ENCODE measurements around the gene KANSL1L.

KANSL1L gene

GRCh38 chr2:210009896-210010295, 161.3 kb downstream of the KANSL1L start:
- H3K27me3 ChIP-seq, result no peaks in the 10 kb centered on the region
- no peak for TF ChIP-seq CTCF (IDR thresholded peaks at IDR 0.05)
- no peaks in the 10 kb centered on the region for H3K9me3 ChIP-seq
- H3K4me3 ChIP-seq (ENCODE audit: low read depth in 1 of 2, low read length in 1 of 2), result no peak overlapping the region
- peaks cover 22% of the 10 kb centered on the region for H3K36me3 ChIP-seq
- no peak overlapping the region for H3K27ac ChIP-seq
- peaks cover 8 to 9% of the 10 kb centered on the region in 2 experiments for H3K4me1 ChIP-seq (ENCODE audit: control insufficient read depth in 1 of 2, insufficient read depth in 1 of 2, low read depth in 1 of 2, low read length in 1 of 2)

GRCh38 chr2:210009126-210009525, 162.1 kb downstream of the KANSL1L start:
- no peaks in the 10 kb centered on the region for H3K27me3 ChIP-seq
- H3K36me3 ChIP-seq, result peaks cover 16% of the 10 kb centered on the region

GRCh38 chr2:210007895-210008294, 163.3 kb downstream of the KANSL1L start:
- Histone ChIP-seq H3K27me3 (no peaks in the 10 kb centered on the region), H3K4me3 (ENCODE audit: low read depth in 1 of 2, low read length in 1 of 2) (no peak overlapping the region), H3K27ac (no peak overlapping the region), H3K4me1 (ENCODE audit: control insufficient read depth in 1 of 2, insufficient read depth in 1 of 2, low read depth in 1 of 2, low read length in 1 of 2) (peaks cover 28 to 29% of the 10 kb centered on the region in 2 experiments), H3K36me3 (peaks cover 14% of the 10 kb centered on the region), H3K9me3 (no peaks in the 10 kb centered on the region)
- no peak for TF ChIP-seq CTCF (IDR thresholded peaks at IDR 0.05)

More at GRCh38 chr2:210009126-210009525, 162.1 kb downstream of the KANSL1L start:
- no peak for TF ChIP-seq CTCF (IDR thresholded peaks at IDR 0.05)
- no peaks in the 10 kb centered on the region for H3K9me3 ChIP-seq
- peaks cover 16 to 17% of the 10 kb centered on the region in 2 experiments for H3K4me1 ChIP-seq (ENCODE audit: control insufficient read depth in 1 of 2, insufficient read depth in 1 of 2, low read depth in 1 of 2, low read length in 1 of 2)
- H3K27ac ChIP-seq, result no peak overlapping the region
- no peak overlapping the region for H3K4me3 ChIP-seq (ENCODE audit: low read depth in 1 of 2, low read length in 1 of 2)

- no peaks in the 10 kb centered on the region for H3K36me3 ChIP-seq
- H3K4me1 ChIP-seq (ENCODE audit: control insufficient read depth in 1 of 2, insufficient read depth in 1 of 2, low read depth in 1 of 2, low read length in 1 of 2), result peaks cover 40 to 43% of the 10 kb centered on the region in 2 experiments
- H3K27ac ChIP-seq, result peak overlapping the region; percentile 10
- no peaks in the 10 kb centered on the region for H3K27me3 ChIP-seq
- H3K4me3 ChIP-seq (ENCODE audit: low read depth in 1 of 2, low read length in 1 of 2), result no peak overlapping the region
- no peaks in the 10 kb centered on the region for H3K9me3 ChIP-seq
- no peak for TF ChIP-seq CTCF (IDR thresholded peaks at IDR 0.05)
Measured at GRCh38 chr2:210004881-210005280, 166.3 kb downstream of the KANSL1L start.

- peaks cover 40 to 43% of the 10 kb centered on the region in 2 experiments for H3K4me1 ChIP-seq (ENCODE audit: control insufficient read depth in 1 of 2, insufficient read depth in 1 of 2, low read depth in 1 of 2, low read length in 1 of 2)
- H3K27ac ChIP-seq, result peak overlapping the region; percentile 80
- peak overlapping the region; percentile 77 to 96 for H3K4me3 ChIP-seq (ENCODE audit: low read depth in 1 of 2, low read length in 1 of 2)
- TF ChIP-seq CTCF (IDR thresholded peaks at IDR 0.05), result no peak
- H3K36me3 ChIP-seq, result no peaks in the 10 kb centered on the region
- no peaks in the 10 kb centered on the region for H3K27me3 ChIP-seq
- H3K9me3 ChIP-seq, result no peaks in the 10 kb centered on the region
Measured at GRCh38 chr2:210003359-210003758, 167.8 kb downstream of the KANSL1L start.

Measured in neutrophil (primary cell).